ENCODE results near the gene PTPRK. TPM values are rescaled to one million over a fixed set of nuclear protein-coding genes. Genes with fewer than 3 reads are reported as not detected.

PTPRK gene
- total and polyA plus RNA-seq, 2 of the 8 experiments (the other 6 are each of a cell fraction or from before 2014, with no cell fraction given): 11.4 to 47.3 TPM

DNA sequence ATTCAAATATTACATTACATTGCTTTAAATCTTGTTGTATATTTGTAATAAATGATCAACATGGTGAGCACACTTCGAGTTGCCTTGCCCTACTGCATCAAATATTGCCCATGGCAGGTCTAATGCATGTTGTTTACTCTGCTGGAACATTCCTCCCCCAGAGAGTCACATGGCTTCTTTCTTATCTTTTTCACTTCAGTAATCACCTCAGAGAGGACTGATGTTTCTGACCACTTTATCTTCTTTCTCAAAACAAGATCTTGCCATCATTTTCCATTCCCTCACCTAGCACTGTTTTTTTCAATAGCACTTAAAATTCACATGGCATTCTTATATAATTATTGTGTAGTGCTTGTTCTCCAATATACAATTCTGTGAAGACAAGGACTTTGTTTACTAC lies 376.1 kb downstream of the PTPRK start:
- no peak overlapping the region for H2BK15ac ChIP-seq (ENCODE audit: low read length)
- H4K5ac ChIP-seq (ENCODE audit: insufficient read length, low read depth, low read length): no peak overlapping the region
- no peak overlapping the region for H3K27ac ChIP-seq (ENCODE audit: low read depth, low read length)
- H4K20me1 ChIP-seq (replicated peaks in 1 of 2; ENCODE audit: control insufficient read depth in 1 of 2, insufficient read depth in 2 of 2, low read length in 2 of 2): no peaks in the 10 kb centered on the region
- H3K79me1 ChIP-seq (ENCODE audit: low read depth, low read length): no peaks in the 10 kb centered on the region
- no peak overlapping the region for H2BK20ac ChIP-seq (ENCODE audit: low read length)
- H3K56ac ChIP-seq (replicated peaks; ENCODE audit: insufficient read length, low read depth, low read length): no peak overlapping the region
- no peak overlapping the region for H2BK12ac ChIP-seq (ENCODE audit: low read depth, low read length)
- no peaks in the 10 kb centered on the region for H3K36me3 ChIP-seq (ENCODE audit: control insufficient read depth in 2 of 4, insufficient read depth in 4 of 4, low read length in 3 of 4)
- no peak overlapping the region for H2AK5ac ChIP-seq (ENCODE audit: low read depth, low read length)
- H3K4me2 ChIP-seq (ENCODE audit: insufficient read depth in 1 of 2, low read depth in 2 of 2, low read length in 2 of 2): no peak overlapping the region
- H3K4me1 ChIP-seq (replicated peaks in 1 of 4; ENCODE audit: control insufficient read depth in 3 of 4, insufficient read depth in 4 of 4, low read length in 3 of 4): no peaks in the 10 kb centered on the region
- H3K4ac ChIP-seq (replicated peaks; ENCODE audit: insufficient read length, low read depth, low read length): no peak overlapping the region
- no peak for DNase-seq (ENCODE audit: low read depth in 1 of 2, low spot score in 2 of 2)
- H2AFZ ChIP-seq (ENCODE audit: low read length): no peak overlapping the region
- no peak overlapping the region for H3K14ac ChIP-seq (ENCODE audit: insufficient read length)
- H3K27me3 ChIP-seq (replicated peaks in 1 of 4; ENCODE audit: control insufficient read depth in 3 of 4, extremely low read depth in 1 of 4, insufficient read depth in 3 of 4, low read length in 3 of 4): no peaks in the 10 kb centered on the region
- ChIA-PET POLR2A (ENCODE audit: partially characterized antibody) (no interaction called here), CTCF (ENCODE audit: partially characterized antibody) (no interaction called here)
- H3K23ac ChIP-seq (ENCODE audit: insufficient read length): no peak overlapping the region
- H3K9ac ChIP-seq (replicated peaks in 1 of 4; ENCODE audit: extremely low read depth in 1 of 4, low read depth in 3 of 4, low read length in 3 of 4): no peak overlapping the region
- WGBS, 2 experiments (ENCODE audit: extremely low coverage in 1 of 2, insufficient coverage in 1 of 2, insufficient read length in 1 of 2, insufficient replicate concordance in 2 of 2, low coverage in 1 of 2, low lambda C conversion rate in 2 of 2, missing lambda C conversion rate in 1 of 2): 80% methylated on average over 1 of the region's 1 CpG; no CpG with 5 or more reads in 1 of the 2 experiments
- no peaks in the 10 kb centered on the region for H3K23me2 ChIP-seq (ENCODE audit: low read depth, low read length)
- H2BK120ac ChIP-seq (replicated peaks; ENCODE audit: low read depth, low read length): no peak overlapping the region
- no peak for FAIRE-seq
- H3K79me2 ChIP-seq (ENCODE audit: control insufficient read depth in 1 of 2, insufficient read depth in 2 of 2, low read length in 2 of 2): no peaks in the 10 kb centered on the region
- no peak overlapping the region for H4K8ac ChIP-seq (ENCODE audit: extremely low read depth, insufficient read depth, low read length)
- no peak overlapping the region for H2BK5ac ChIP-seq (ENCODE audit: low read depth, low read length)
- H3K18ac ChIP-seq (ENCODE audit: extremely low read depth, low read length): no peak overlapping the region
- H4K91ac ChIP-seq (replicated peaks; ENCODE audit: insufficient read length, low read length): no peak overlapping the region
- H3K9me3 ChIP-seq (ENCODE audit: insufficient read depth in 2 of 2, low read depth in 1 of 2, low read length in 1 of 2): no peaks in the 10 kb centered on the region
- H3K4me3 ChIP-seq (ENCODE audit: extremely low read depth in 1 of 4, insufficient read depth in 2 of 4, low read depth in 3 of 4, low read length in 4 of 4): no peak overlapping the region
- TF ChIP-seq, protein P1, sequence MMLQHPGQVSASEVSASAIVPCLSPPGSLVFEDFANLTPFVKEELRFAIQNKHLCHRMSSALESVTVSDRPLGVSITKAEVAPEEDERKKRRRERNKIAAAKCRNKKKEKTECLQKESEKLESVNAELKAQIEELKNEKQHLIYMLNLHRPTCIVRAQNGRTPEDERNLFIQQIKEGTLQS (IDR thresholded peaks at IDR 0.05; ENCODE audit: insufficient read depth, low read depth, low read length): no peak
- TF ChIP-seq KDM4A (IDR thresholded peaks at IDR 0.05; ENCODE audit: low read depth, low read length, severe bottlenecking) (no peak), TCF12 (IDR thresholded peaks at IDR 0.05; ENCODE audit: low read depth, low read length) (no peak), NANOG (IDR thresholded peaks at IDR 0.05; ENCODE audit: insufficient read depth, low read depth, low read length, poor library complexity, severe bottlenecking) (no peak), SIRT6 (IDR thresholded peaks at IDR 0.05; ENCODE audit: low read length) (no peak), BCL11A (IDR thresholded peaks at IDR 0.05; ENCODE audit: low read depth in 2 of 2, low read length in 2 of 2) (no peak), KDM1A (IDR thresholded peaks at IDR 0.05; ENCODE audit: borderline replicate concordance, low read length) (no peak), EGR1 (IDR thresholded peaks at IDR 0.05; ENCODE audit: borderline replicate concordance, low read depth, low read length) (no peak), GTF2F1 (IDR thresholded peaks at IDR 0.05; ENCODE audit: borderline replicate concordance, low read depth, low read length) (no peak), JUN (IDR thresholded peaks at IDR 0.05; ENCODE audit: low read depth, low read length) (no peak), CTBP2 (IDR thresholded peaks at IDR 0.05; ENCODE audit: borderline replicate concordance, insufficient read depth, insufficient read length, low read length) (no peak)
- TF ChIP-seq, protein P2, sequence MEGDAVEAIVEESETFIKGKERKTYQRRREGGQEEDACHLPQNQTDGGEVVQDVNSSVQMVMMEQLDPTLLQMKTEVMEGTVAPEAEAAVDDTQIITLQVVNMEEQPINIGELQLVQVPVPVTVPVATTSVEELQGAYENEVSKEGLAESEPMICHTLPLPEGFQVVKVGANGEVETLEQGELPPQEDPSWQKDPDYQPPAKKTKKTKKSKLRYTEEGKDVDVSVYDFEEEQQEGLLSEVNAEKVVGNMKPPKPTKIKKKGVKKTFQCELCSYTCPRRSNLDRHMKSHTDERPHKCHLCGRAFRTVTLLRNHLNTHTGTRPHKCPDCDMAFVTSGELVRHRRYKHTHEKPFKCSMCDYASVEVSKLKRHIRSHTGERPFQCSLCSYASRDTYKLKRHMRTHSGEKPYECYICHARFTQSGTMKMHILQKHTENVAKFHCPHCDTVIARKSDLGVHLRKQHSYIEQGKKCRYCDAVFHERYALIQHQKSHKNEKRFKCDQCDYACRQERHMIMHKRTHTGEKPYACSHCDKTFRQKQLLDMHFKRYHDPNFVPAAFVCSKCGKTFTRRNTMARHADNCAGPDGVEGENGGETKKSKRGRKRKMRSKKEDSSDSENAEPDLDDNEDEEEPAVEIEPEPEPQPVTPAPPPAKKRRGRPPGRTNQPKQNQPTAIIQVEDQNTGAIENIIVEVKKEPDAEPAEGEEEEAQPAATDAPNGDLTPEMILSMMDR (IDR thresholded peaks at IDR 0.05; ENCODE audit: control extremely low read depth in 1 of 3, insufficient read depth in 1 of 3, low read depth in 1 of 3, low read length in 3 of 3): no peak
